Esophagus muscularis mucosa (tissue), 4 donors: ENCODE results near the gene STT3B. TPM values are rescaled to one million over a fixed set of nuclear protein-coding genes. Genes with fewer than 3 reads are reported as not detected.

Experiments
- DNase-seq: peaks from one replicate; pipeline ENCODE4 v3.0.0-alpha.2; 2017; ENCODE audit errors: extremely low spot score
- H3K27ac ChIP-seq, 4 donors: fragments of 200-600 bp; sonication (generic); replicated peaks in 1 of 4; 1 replicate in 3 of 4; 2 replicates in 1 of 4; pipeline ENCODE4 v1.5.1; 2016 to 2019; ENCODE audit warnings: mild to moderate bottlenecking in 1 of 4
- H3K27me3 ChIP-seq, 4 donors: fragments of 200-600 bp; sonication (generic); one replicate each; pipeline versions ENCODE4 v1.5.1 to v1.6.0; 2016 to 2019
- H3K36me3 ChIP-seq, 4 donors: fragments of 200-600 bp; sonication (generic); one replicate each; pipeline ENCODE4 v1.5.1; 2016 to 2019
- H3K4me1 ChIP-seq, 4 donors: fragments of 200-600 bp; sonication (generic); one replicate each; pipeline ENCODE4 v1.5.1; 2016 to 2019
- H3K4me3 ChIP-seq, 4 donors: fragments of 200-600 bp; sonication (generic); 1 replicate in 2 of 4; 2 replicates in 2 of 4; pipeline ENCODE4 v1.5.1; 2016 to 2019; ENCODE audit warnings: mild to moderate bottlenecking in 4 of 4, moderate library complexity in 1 of 4
- H3K9me3 ChIP-seq, 4 donors: fragments of 200-600 bp; sonication (generic); 1 replicate in 3 of 4; 2 replicates in 1 of 4; pipeline ENCODE4 v1.5.1; 2016 to 2019
- CTCF ChIP-seq, 3 experiments: fragments of 200-600 bp in 2 of 3; fragments of 450-650 bp in 1 of 3; sonication (generic) in 2 of 3; IDR thresholded peaks; one replicate each; pipeline ENCODE4 v1.5.1; 2017 to 2019; ENCODE audit warnings: antibody characterized with exemption in 3 of 3, mild to moderate bottlenecking in 2 of 3, moderate library complexity in 1 of 3
- EP300 ChIP-seq: sonication (generic); formaldehyde crosslinking; IDR thresholded peaks from one replicate; pipeline ENCODE4 v1.6.1; 2017; ENCODE audit warnings: antibody characterized with exemption
- POLR2A ChIP-seq: fragments of 450-650 bp; IDR thresholded peaks from one replicate; pipeline ENCODE4 v1.6.1; 2017; ENCODE audit warnings: antibody characterized with exemption, moderate library complexity, mild to moderate bottlenecking, low read depth
- POLR2AphosphoS5 ChIP-seq, 2 donors: sonication (generic); formaldehyde crosslinking; IDR thresholded peaks; one replicate each; pipeline ENCODE4 v1.6.1; 2017; ENCODE audit warnings: antibody characterized with exemption in 2 of 2
- WGBS: methylation state at CpG from one replicate; pipeline ENCODE4 v1.1.5; 2018; 5-methylcytosine and 5-hydroxymethylcytosine counted together
- intact Hi-C: fragments of 100-400 bp; cut with DNase I; formaldehyde crosslinking; loops from one replicate; pipeline ENCODE4 v1.15.1; 2023
- total RNA-seq, 4 donors: library from RNA; depleted of rRNA; stranded (reverse); fragments of >200 nt; gene quantifications; one replicate each; pipeline versions ENCODE4 v1.1.0 to v1.2.1, GENCODE V29; 2016

The STT3B gene
- total RNA-seq, 4 donors from 2014 or later = 58.8 to 74.3 (median 69.3) TPM

DNA sequence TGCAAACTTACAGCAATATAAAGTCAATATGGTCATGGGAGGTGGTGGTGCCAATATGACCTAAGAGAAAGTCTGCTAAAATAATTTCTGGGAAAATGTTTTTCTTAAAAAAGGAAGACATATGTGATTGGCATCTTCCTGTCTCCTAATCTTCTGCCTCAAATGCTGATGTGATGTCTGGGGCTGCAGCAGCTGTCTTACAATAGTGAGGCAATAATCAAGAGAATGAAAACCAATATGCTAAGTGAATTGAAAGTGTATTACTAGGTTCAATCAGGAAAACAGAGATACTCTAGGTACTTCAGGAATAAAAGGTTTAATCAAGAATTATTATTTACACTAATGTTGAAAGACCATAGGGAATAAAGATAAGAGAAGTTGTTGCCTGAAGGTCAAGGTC lies 7.2 kb upstream of the STT3B start:
- Histone ChIP-seq H3K27me3 (no peaks in the 10 kb centered on the region), H3K36me3 (no peaks in the 10 kb centered on the region), H3K4me1 (peaks cover 0 to 6% (median 1%) of the 10 kb centered on the region in 4 donors), H3K9me3 (no peaks in the 10 kb centered on the region), H3K27ac (no peak overlapping the region), H3K4me3 (no peak overlapping the region)
- DNase-seq = no peak
- intact Hi-C loops = no loop called here
- no peak for TF ChIP-seq POLR2AphosphoS5 (IDR thresholded peaks at IDR 0.05)
- no peak for TF ChIP-seq POLR2A
- no peak for TF ChIP-seq EP300
- TF ChIP-seq CTCF (IDR thresholded peaks at IDR 0.05) = no peak

DNA sequence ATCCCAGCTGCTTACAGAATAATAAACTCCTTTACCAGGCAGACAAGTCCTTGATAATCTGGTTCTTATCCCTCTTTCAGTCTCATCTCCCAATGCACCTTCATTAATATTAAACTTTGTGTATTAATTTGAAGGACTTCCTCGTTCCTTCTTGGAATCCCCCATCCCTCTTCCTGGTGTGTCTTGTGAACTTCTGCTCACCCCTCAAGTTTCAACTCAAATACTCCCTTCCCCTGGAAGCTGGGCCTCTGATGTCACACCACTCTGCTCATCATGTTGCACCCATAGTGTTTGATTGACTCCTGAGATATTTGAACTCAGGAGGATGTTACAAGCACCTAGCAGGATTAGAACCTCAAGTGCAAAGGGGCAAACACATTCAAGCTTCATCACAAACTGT lies 3.3 kb upstream of the STT3B start:
- no peak for DNase-seq
- intact Hi-C loops = no loop called here
- no peak overlapping the region for H3K4me3 ChIP-seq
- peaks cover 0 to 18% (median 12%) of the 10 kb centered on the region in 4 donors for H3K4me1 ChIP-seq
- H3K27me3 ChIP-seq = no peaks in the 10 kb centered on the region
- no peaks in the 10 kb centered on the region for H3K36me3 ChIP-seq
- no peak overlapping the region for H3K27ac ChIP-seq
- no peak for TF ChIP-seq POLR2A
- TF ChIP-seq CTCF (IDR thresholded peaks at IDR 0.05) = no peak
- no peak for TF ChIP-seq POLR2AphosphoS5 (IDR thresholded peaks at IDR 0.05)
- 0% methylated on average over 1 of the region's 1 CpG for WGBS
- no peaks in the 10 kb centered on the region for H3K9me3 ChIP-seq

DNA sequence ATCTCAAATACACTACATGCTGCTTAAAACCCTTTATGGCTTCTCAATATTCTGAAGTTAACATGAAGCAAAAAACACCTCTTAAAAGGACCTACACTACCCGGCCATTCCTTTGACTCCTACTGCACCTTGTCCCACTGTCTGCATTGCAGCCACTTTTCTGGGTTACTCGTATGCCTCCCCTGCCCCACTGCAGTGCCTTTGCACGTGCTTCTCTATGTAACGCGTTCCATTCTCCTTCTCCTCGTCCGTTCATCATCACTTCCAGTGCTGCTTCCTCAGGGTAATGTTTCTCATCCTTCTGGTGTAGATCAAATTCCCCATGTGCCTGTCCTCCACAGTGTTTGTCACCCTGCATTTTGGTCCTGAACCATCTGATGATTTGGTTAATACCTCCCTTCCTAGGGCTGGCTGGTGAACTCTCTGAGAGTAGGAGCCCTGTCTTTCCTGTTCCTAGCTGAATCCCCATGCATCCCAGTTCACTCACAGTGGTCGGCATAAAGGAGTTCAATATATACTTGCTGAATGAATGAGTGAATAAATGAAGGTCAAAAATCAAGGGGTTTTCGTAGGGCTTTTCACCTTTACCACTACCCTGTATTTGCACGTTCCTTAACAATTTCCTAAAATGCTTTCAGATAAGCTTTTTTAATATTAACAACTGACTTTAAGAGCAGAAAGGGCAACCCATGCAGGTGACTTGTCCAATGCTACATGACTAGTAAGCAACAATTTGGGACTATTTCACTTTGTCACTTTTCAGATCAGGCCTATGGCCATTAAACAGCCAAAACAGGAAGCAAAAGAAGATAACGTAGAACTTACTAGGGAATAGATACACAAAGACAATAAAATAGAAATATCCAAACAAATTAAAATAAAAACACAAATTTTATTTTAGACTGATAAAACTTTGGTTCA lies 2.4 kb upstream of the STT3B start:
- H3K27me3 ChIP-seq = no peaks in the 10 kb centered on the region
- 94% methylated on average over 11 of the region's 11 CpGs for WGBS
- no peaks in the 10 kb centered on the region for H3K36me3 ChIP-seq
- no peaks in the 10 kb centered on the region for H3K9me3 ChIP-seq
- DNase-seq = no peak
- peak overlapping the region; percentile 90 to 95 (median 92) for H3K4me3 ChIP-seq
- H3K27ac ChIP-seq = peak overlapping the region in 3 of 4 donors; percentile 92 to 96 (median 95)
- TF ChIP-seq CTCF (IDR thresholded peaks at IDR 0.05) (no peak), EP300 (no peak), POLR2AphosphoS5 (IDR thresholded peaks at IDR 0.05) (no peak), POLR2A (no peak)
- intact Hi-C loops = no loop called here
- H3K4me1 ChIP-seq = peaks cover 6 to 27% (median 21%) of the 10 kb centered on the region in 4 donors

GRCh38 chr3:31530960-31531335 lies 1.8 kb upstream of the STT3B start:
- intact Hi-C loops = no loop called here
- Histone ChIP-seq H3K36me3 (no peaks in the 10 kb centered on the region), H3K4me3 (peak overlapping the region; percentile 90 to 95 (median 92)), H3K27ac (peak overlapping the region; percentile 92 to 98 (median 96)), H3K9me3 (no peaks in the 10 kb centered on the region), H3K4me1 (peaks cover 11 to 34% (median 28%) of the 10 kb centered on the region in 4 donors), H3K27me3 (no peaks in the 10 kb centered on the region)
- WGBS = 34% methylated on average over 4 of the region's 4 CpGs
- no peak for TF ChIP-seq EP300
- no peak for TF ChIP-seq CTCF (IDR thresholded peaks at IDR 0.05)
- TF ChIP-seq POLR2AphosphoS5 (IDR thresholded peaks at IDR 0.05) = no peak
- no peak for TF ChIP-seq POLR2A
- no peak for DNase-seq
